ENCODE measurements around the gene ARHGAP22.

DNA sequence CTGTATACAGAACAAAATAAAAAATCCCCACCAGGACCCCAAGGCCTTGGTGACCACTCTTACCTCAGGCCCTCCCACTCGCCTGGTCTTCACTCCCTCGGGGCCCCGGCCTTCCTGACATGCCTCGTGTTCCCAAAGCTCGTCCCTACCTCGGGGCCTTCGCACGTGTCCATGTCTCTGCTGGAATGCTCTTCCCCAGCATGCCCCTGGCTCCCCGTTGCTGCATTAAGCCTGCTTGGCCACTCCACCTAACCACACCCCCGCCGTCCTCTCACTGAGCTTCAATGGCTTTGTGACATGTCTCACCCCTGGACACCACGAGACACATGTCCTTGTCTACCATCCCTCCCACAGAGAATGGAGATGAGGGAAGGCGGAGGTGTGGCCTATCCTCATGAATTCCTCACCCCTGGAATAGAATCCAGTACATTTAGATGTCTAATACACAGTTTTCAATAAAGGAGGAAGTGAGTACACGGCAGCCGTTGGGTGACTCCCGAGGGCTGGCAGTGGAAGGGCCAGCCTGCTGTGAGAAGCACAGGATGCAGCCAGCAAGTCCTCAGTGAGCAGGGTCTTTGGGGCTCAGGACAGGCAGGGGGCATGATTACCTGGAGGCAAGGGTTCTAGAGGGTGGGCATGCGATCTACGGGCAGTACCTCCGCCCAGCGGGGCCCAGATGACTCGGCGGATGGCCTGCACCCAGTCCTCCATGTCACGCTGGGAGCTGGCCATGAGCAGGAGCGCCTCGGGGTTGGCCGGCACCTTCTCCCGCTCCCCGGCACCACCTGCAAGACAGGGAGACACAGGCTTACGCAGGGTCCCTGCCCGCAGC is 125.7 kb downstream of the ARHGAP22 start:
- TF ChIP-seq, protein P1, sequence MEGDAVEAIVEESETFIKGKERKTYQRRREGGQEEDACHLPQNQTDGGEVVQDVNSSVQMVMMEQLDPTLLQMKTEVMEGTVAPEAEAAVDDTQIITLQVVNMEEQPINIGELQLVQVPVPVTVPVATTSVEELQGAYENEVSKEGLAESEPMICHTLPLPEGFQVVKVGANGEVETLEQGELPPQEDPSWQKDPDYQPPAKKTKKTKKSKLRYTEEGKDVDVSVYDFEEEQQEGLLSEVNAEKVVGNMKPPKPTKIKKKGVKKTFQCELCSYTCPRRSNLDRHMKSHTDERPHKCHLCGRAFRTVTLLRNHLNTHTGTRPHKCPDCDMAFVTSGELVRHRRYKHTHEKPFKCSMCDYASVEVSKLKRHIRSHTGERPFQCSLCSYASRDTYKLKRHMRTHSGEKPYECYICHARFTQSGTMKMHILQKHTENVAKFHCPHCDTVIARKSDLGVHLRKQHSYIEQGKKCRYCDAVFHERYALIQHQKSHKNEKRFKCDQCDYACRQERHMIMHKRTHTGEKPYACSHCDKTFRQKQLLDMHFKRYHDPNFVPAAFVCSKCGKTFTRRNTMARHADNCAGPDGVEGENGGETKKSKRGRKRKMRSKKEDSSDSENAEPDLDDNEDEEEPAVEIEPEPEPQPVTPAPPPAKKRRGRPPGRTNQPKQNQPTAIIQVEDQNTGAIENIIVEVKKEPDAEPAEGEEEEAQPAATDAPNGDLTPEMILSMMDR (IDR thresholded peaks at IDR 0.05; ENCODE audit: insufficient read depth, low read depth, low read length): no peak
- TF ChIP-seq EZH2 (IDR thresholded peaks at IDR 0.05; ENCODE audit: insufficient read depth, low read length): no peak

Data from astrocyte (in vitro differentiated cells and primary cell).